ENCODE data around the gene PDZD2. TPM values are rescaled to one million over a fixed set of nuclear protein-coding genes. Genes with fewer than 3 reads are reported as not detected.

Gene PDZD2
- total RNA-seq, 2 donors from 2014 or later, result 6.6 to 14.6 TPM

DNA sequence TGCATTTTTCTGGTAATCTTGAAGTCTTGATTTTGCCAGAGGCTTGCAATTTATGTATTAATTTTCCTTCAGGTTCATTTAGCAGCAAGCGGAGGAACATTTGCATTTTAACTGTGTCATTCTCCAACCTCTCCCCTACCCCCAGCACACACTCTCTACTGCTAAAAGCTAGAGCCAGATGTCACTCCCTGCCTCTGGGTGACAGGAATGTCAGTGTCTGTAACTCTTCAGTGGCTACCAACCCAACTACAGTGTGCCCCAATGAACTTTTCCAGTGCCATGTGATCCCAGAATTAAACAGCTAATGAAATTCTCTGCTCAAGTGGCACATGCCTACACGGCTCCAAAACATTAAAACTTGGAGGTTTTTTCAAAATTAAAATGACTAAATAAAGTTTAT is 274.9 kb downstream of the PDZD2 start:
- no peaks in the 10 kb centered on the region for H3K27me3 Mint-ChIP-seq (ENCODE audit: insufficient read depth)
- 81% methylated on average over 2 of the region's 2 CpGs; no CpG with 5 or more reads in 1 of the 2 experiments for WGBS, 2 experiments (ENCODE audit: insufficient coverage in 1 of 2, insufficient read length in 1 of 2)
- H3K27ac Mint-ChIP-seq, result no peak overlapping the region
- H3K4me3 Mint-ChIP-seq, result no peak overlapping the region
- H3K9me3 Mint-ChIP-seq, result no peaks in the 10 kb centered on the region
- H3K36me3 ChIP-seq (ENCODE audit: control insufficient read depth, insufficient read depth, low read length), result no peaks in the 10 kb centered on the region
- H3K9ac ChIP-seq (ENCODE audit: extremely low read depth, low read length, poor library complexity, severe bottlenecking), result no peak overlapping the region
- no peaks in the 10 kb centered on the region for H3K9me3 ChIP-seq (ENCODE audit: control insufficient read depth, low read length)
- H3K27ac ChIP-seq (ENCODE audit: low read depth, low read length), result no peak overlapping the region
- no peak overlapping the region for H3K4me3 ChIP-seq (ENCODE audit: low read length)
- no peaks in the 10 kb centered on the region for H3K27me3 ChIP-seq (ENCODE audit: control insufficient read depth, insufficient read depth, low read length, poor library complexity, severe bottlenecking)
- TF ChIP-seq, protein P1, sequence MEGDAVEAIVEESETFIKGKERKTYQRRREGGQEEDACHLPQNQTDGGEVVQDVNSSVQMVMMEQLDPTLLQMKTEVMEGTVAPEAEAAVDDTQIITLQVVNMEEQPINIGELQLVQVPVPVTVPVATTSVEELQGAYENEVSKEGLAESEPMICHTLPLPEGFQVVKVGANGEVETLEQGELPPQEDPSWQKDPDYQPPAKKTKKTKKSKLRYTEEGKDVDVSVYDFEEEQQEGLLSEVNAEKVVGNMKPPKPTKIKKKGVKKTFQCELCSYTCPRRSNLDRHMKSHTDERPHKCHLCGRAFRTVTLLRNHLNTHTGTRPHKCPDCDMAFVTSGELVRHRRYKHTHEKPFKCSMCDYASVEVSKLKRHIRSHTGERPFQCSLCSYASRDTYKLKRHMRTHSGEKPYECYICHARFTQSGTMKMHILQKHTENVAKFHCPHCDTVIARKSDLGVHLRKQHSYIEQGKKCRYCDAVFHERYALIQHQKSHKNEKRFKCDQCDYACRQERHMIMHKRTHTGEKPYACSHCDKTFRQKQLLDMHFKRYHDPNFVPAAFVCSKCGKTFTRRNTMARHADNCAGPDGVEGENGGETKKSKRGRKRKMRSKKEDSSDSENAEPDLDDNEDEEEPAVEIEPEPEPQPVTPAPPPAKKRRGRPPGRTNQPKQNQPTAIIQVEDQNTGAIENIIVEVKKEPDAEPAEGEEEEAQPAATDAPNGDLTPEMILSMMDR (conservative IDR thresholded peaks at IDR 0.05), result no peak
- DNase-seq, result no peak
- no peaks in the 10 kb centered on the region for H3K36me3 Mint-ChIP-seq (ENCODE audit: low read depth)
- H3K4me1 Mint-ChIP-seq, result peaks cover 6% of the 10 kb centered on the region
- no peaks in the 10 kb centered on the region for H3K4me1 ChIP-seq (ENCODE audit: control insufficient read depth, insufficient read depth, low read length)

DNA sequence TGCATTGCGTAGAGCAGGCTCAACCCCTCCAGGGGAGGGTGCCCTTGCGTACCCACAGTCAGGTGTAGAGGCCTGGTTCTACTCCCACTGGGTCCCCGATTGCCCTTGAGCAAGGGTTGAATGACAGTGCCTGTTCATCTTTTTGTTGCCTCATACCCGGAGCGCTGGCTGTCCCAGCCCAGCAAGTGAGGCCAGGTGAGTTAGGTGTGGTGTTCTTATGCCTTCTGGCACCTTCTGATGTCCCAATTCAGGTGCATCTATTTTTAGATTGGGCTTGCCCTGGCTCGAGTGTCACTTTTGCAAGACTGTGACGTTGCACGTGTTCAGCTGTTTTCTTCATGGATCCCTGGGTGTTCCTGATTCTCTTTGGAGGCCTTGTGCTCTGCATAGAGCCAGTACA is 277.4 kb downstream of the PDZD2 start:
- no peaks in the 10 kb centered on the region for H3K27me3 Mint-ChIP-seq (ENCODE audit: insufficient read depth)
- peaks cover 6% of the 10 kb centered on the region for H3K4me1 Mint-ChIP-seq
- Histone ChIP-seq H3K4me1 (ENCODE audit: control insufficient read depth, insufficient read depth, low read length) (no peaks in the 10 kb centered on the region), H3K36me3 (ENCODE audit: control insufficient read depth, insufficient read depth, low read length) (no peaks in the 10 kb centered on the region), H3K9me3 (ENCODE audit: control insufficient read depth, low read length) (no peaks in the 10 kb centered on the region), H3K27me3 (ENCODE audit: control insufficient read depth, insufficient read depth, low read length, poor library complexity, severe bottlenecking) (no peaks in the 10 kb centered on the region), H3K4me3 (ENCODE audit: low read length) (no peak overlapping the region), H3K27ac (ENCODE audit: low read depth, low read length) (no peak overlapping the region), H3K9ac (ENCODE audit: extremely low read depth, low read length, poor library complexity, severe bottlenecking) (no peak overlapping the region)
- 93 to 96% methylated on average over 8 of the region's 8 CpGs for WGBS, 2 experiments (ENCODE audit: insufficient coverage in 1 of 2, insufficient read length in 1 of 2)
- no peaks in the 10 kb centered on the region for H3K9me3 Mint-ChIP-seq
- H3K36me3 Mint-ChIP-seq (ENCODE audit: low read depth), result no peaks in the 10 kb centered on the region
- H3K27ac Mint-ChIP-seq, result no peak overlapping the region
- TF ChIP-seq, protein P1 (conservative IDR thresholded peaks at IDR 0.05), result no peak
- H3K4me3 Mint-ChIP-seq, result no peak overlapping the region
- no peak for DNase-seq

DNA sequence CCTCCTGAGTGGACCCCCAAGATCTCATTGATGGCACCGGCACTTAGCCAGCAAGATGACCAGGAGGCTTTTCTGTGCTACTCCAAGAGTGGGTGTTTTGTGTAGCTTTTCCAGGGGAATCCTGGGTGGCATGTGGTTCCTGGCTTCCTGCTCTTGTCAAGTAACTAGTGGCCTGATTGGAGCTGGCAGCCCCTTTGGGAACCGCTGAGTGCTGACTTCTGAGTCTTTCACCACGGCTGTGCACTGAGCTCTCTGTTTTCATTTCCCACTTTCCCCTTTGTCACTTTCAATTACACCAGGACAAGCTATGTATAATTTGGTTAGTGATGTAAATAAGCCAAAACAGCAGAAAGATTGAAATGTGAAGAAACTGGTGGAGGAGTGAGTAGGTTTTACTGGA is 279.8 kb downstream of the PDZD2 start:
- Histone ChIP-seq H3K36me3 (ENCODE audit: control insufficient read depth, insufficient read depth, low read length) (no peaks in the 10 kb centered on the region), H3K27me3 (ENCODE audit: control insufficient read depth, insufficient read depth, low read length, poor library complexity, severe bottlenecking) (no peaks in the 10 kb centered on the region), H3K27ac (ENCODE audit: low read depth, low read length) (no peak overlapping the region), H3K4me3 (ENCODE audit: low read length) (no peak overlapping the region), H3K9me3 (ENCODE audit: control insufficient read depth, low read length) (no peaks in the 10 kb centered on the region), H3K9ac (ENCODE audit: extremely low read depth, low read length, poor library complexity, severe bottlenecking) (no peak overlapping the region), H3K4me1 (ENCODE audit: control insufficient read depth, insufficient read depth, low read length) (no peaks in the 10 kb centered on the region)
- Mint-ChIP-seq H3K9me3 (no peaks in the 10 kb centered on the region), H3K36me3 (ENCODE audit: low read depth) (no peaks in the 10 kb centered on the region), H3K27ac (no peak overlapping the region), H3K27me3 (ENCODE audit: insufficient read depth) (no peaks in the 10 kb centered on the region), H3K4me3 (no peak overlapping the region), H3K4me1 (peaks cover 8% of the 10 kb centered on the region)
- DNase-seq, result no peak
- TF ChIP-seq, protein P1 (conservative IDR thresholded peaks at IDR 0.05), result no peak
- 93 to 94% methylated on average over 2 to 3 of the region's 3 CpGs for WGBS, 2 experiments (ENCODE audit: insufficient coverage in 1 of 2, insufficient read length in 1 of 2)
